MG63 (cell line): ENCODE measurements around the gene FYN. TPM values are rescaled to one million over a fixed set of nuclear protein-coding genes. Genes with fewer than 3 reads are reported as not detected.

ENCODE experiments used
- DNase-seq: peaks from one replicate; pipeline ENCODE4 v3.0.0-alpha.2; 2020
- H3K27me3 ChIP-seq: fragments of 250-450 bp; sonication (Bioruptor Pico); 2 replicates; pipeline ENCODE4 v1.5.1; 2020; ENCODE audit warnings: mild to moderate bottlenecking, moderate library complexity
- H3K36me3 ChIP-seq: fragments of 250-450 bp; sonication (Bioruptor Pico); 2 replicates; pipeline ENCODE4 v1.5.1; 2020; ENCODE audit warnings: mild to moderate bottlenecking, moderate library complexity
- H3K4me3 ChIP-seq: fragments of 250-450 bp; sonication (Bioruptor Pico); 2 replicates; pipeline ENCODE4 v1.5.1; 2020; ENCODE audit warnings: mild to moderate bottlenecking, moderate library complexity
- H3K9me3 ChIP-seq: fragments of 250-450 bp; sonication (Bioruptor Pico); 2 replicates; pipeline ENCODE4 v1.5.1; 2020; ENCODE audit warnings: mild to moderate bottlenecking, moderate library complexity
- total RNA-seq: library from RNA; depleted of rRNA; stranded (reverse); fragments of >200 nt; shearing (Covaris generic); gene quantifications from 2 replicates; pipeline ENCODE4 v1.2.3, GENCODE V29; 2014; ENCODE audit warnings: low replicate concordance

The FYN gene
- total RNA-seq, 1 experiment from 2014 or later = 48.7 TPM

GRCh38 chr6:111731456-111732195, 141.6 kb downstream of the FYN start:
- no peaks in the 10 kb centered on the region for H3K27me3 ChIP-seq

DNA sequence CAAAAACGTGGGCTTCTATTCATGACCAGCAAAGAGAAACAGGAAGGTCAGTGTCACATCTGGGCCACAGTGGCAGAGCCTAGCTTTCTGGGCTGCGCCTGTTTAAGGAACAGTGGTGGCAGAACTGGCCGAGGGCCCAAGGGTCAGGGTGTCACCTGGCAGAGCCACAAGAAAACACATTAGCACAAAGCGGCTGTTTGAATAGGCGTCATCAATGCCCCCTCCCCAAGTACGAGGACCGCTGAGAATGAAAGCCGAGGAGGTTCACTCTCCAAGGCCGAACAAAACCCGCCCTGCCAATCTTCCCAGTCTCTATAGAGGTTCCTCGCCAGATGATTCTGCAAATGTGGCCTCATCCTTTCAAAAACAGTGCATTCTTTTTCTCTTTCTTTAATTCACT, 142.4 kb downstream of the FYN start:
- no peak for DNase-seq
- Histone ChIP-seq H3K4me3 (no peak overlapping the region), H3K9me3 (no peaks in the 10 kb centered on the region), H3K27me3 (no peaks in the 10 kb centered on the region), H3K36me3 (no peaks in the 10 kb centered on the region)

More at GRCh38 chr6:111731456-111732195, 141.6 kb downstream of the FYN start:
- no peak for DNase-seq
- H3K36me3 ChIP-seq = no peaks in the 10 kb centered on the region
- H3K4me3 ChIP-seq = no peak overlapping the region
- H3K9me3 ChIP-seq = no peaks in the 10 kb centered on the region

DNA sequence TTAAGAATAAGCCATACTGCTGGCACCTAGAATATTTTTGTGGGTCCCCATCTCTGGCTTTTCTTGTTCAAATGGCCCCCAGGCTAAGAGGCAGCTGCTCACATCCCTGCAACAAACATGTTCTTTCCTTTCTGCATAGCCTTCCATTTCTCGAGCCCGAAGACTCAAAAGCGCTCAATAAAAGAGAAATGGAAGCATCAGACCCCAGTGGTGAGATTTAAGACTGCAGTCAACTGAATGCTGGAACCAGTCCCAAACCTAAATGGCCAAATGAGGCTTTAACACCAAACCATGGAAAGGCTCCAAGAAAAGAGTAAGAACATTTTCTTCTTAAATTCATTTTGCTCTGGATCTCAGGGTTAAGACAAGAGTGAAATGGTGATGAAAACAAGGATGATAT, 145.4 kb downstream of the FYN start:
- Histone ChIP-seq H3K9me3 (no peaks in the 10 kb centered on the region), H3K36me3 (no peaks in the 10 kb centered on the region), H3K4me3 (no peak overlapping the region), H3K27me3 (no peaks in the 10 kb centered on the region)
- no peak for DNase-seq

- H3K36me3 ChIP-seq = no peaks in the 10 kb centered on the region
- no peak overlapping the region for H3K4me3 ChIP-seq
- H3K27me3 ChIP-seq = no peaks in the 10 kb centered on the region
- DNase-seq = peak; percentile 66
- no peaks in the 10 kb centered on the region for H3K9me3 ChIP-seq
Observed at GRCh38 chr6:111727041-111727440, 146.2 kb downstream of the FYN start.

DNA sequence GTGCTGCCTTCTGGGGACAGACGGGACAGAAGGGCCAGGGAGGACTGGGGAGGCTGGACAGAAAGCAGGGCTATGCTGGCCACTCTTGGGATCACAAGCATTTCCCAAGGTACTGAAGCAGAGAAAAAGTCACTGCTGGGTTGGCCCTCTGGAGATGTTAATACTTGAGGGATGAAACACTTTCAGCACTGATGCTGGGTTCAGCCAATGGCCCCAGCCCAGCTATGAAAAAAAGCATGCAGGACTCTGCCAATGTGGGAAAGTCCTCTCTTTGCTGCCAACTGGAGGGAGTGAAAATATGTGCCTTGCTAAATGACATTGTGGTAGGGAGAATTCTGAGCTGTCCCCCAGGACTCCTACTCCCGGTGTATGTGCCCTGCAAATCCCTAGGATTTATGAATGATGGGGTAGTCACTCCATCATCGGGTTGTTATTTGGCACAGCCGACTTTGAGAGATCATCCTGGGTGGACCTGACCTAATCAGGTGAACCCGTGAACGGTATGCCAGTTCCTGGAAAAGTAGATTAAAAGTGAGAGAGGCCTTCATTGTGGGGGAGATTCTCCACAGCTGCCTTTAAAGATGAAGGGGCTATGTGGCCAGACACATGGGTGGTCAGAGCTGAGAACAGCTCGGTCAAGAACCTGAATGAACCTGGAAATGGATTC, 147.7 kb downstream of the FYN start:
- no peaks in the 10 kb centered on the region for H3K36me3 ChIP-seq
- no peaks in the 10 kb centered on the region for H3K9me3 ChIP-seq
- H3K4me3 ChIP-seq = no peak overlapping the region
- peak; percentile 82 for DNase-seq
- H3K27me3 ChIP-seq = no peaks in the 10 kb centered on the region

GRCh38 chr6:111724505-111724904, 148.7 kb downstream of the FYN start:
- no peaks in the 10 kb centered on the region for H3K36me3 ChIP-seq
- no peaks in the 10 kb centered on the region for H3K27me3 ChIP-seq
- DNase-seq = no peak
- no peaks in the 10 kb centered on the region for H3K9me3 ChIP-seq
- no peak overlapping the region for H3K4me3 ChIP-seq

GRCh38 chr6:111724039-111724438, 149.2 kb downstream of the FYN start:
- Histone ChIP-seq H3K4me3 (no peak overlapping the region), H3K27me3 (no peaks in the 10 kb centered on the region), H3K9me3 (no peaks in the 10 kb centered on the region), H3K36me3 (no peaks in the 10 kb centered on the region)
- no peak for DNase-seq

DNA sequence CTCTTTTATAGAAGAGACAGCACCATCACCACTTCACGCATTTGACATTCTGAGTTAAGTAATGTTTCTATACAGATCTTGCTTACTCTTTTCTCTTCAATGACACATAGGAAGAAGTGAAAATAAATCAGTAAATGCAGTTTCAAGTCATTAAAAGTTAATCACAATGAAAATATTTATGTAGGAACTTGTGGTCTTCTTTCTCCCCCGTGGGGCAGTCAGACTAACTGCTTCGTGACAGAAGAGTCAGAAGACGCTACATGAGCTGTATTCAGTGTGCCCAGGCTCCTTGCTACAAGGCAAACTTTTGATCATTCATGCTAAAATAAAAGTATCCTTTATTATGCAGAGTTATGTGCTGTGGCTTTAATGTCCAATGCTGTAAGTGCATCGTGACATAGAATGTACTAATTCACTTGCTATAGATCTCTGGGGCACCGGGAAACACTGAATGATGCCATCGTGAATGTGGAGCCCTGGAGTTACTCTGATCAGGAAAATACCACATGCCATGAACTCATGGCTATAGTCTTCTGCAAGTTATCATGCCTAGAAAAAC, 149.8 kb downstream of the FYN start:
- Histone ChIP-seq H3K27me3 (no peaks in the 10 kb centered on the region), H3K9me3 (no peaks in the 10 kb centered on the region), H3K36me3 (no peaks in the 10 kb centered on the region), H3K4me3 (no peak overlapping the region)
- no peak for DNase-seq

- H3K4me3 ChIP-seq = no peak overlapping the region
- DNase-seq = no peak
- H3K9me3 ChIP-seq = no peaks in the 10 kb centered on the region
Observed at GRCh38 chr6:111722179-111722731, 151.0 kb downstream of the FYN start.

GRCh38 chr6:111721753-111722154, 151.5 kb downstream of the FYN start:
- Histone ChIP-seq H3K4me3 (no peak overlapping the region), H3K27me3 (no peaks in the 10 kb centered on the region), H3K36me3 (no peaks in the 10 kb centered on the region), H3K9me3 (no peaks in the 10 kb centered on the region)
- peak; percentile 32 for DNase-seq

More at GRCh38 chr6:111722179-111722731, 151.0 kb downstream of the FYN start:
- Histone ChIP-seq H3K36me3 (no peaks in the 10 kb centered on the region), H3K27me3 (no peaks in the 10 kb centered on the region)

DNA sequence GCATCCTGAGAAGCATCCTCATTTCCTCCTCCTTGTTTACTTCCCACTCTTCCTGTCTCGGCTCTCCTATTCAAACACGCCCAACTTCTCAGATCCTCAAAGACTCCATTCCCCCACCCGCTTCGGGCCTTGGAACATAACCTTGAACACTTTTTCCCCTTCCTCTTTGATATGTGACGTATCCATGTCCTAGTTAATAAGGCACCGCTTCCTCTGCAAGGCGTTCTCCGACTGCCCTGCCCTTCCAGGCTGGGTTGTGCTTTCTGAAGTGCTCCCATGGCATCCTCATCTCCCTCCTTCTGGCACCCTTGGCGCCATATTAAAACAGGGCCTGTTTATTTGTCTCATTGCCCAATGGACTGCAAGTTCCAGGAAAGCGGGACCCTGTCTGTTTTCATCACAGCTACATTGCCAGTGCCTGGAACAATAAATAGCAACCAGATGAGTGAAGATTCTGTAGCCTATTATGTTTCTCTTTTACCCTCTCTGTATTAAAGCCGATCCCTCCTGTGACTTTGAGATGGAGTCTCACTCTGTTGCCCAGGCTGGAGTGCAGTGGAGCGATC, 152.2 kb downstream of the FYN start:
- no peaks in the 10 kb centered on the region for H3K36me3 ChIP-seq
- no peak for DNase-seq

DNA sequence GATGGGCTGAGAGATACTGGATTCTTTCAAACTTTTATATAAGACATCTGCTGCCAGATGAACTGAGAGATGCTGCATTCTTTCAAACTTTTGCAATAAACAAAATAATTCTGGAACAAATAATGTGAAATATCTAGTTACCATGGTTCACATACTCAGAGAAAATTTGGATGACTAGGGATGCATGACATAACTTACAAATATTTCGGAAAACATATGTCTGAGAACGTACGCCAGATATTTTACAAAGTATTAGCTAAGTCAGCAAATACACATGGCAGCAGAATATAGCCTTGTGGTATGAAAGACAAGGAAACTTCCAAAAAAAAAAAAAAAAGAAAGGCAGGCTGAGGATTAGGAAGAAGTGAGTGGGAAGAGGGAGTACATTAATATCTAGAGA, 154.3 kb downstream of the FYN start:
- Histone ChIP-seq H3K36me3 (no peaks in the 10 kb centered on the region), H3K27me3 (no peaks in the 10 kb centered on the region), H3K9me3 (no peaks in the 10 kb centered on the region), H3K4me3 (no peak overlapping the region)
- no peak for DNase-seq

More for the DNA sequence above, 152.2 kb downstream of the FYN start:
- no peaks in the 10 kb centered on the region for H3K27me3 ChIP-seq
- no peak overlapping the region for H3K4me3 ChIP-seq
- no peaks in the 10 kb centered on the region for H3K9me3 ChIP-seq

DNA sequence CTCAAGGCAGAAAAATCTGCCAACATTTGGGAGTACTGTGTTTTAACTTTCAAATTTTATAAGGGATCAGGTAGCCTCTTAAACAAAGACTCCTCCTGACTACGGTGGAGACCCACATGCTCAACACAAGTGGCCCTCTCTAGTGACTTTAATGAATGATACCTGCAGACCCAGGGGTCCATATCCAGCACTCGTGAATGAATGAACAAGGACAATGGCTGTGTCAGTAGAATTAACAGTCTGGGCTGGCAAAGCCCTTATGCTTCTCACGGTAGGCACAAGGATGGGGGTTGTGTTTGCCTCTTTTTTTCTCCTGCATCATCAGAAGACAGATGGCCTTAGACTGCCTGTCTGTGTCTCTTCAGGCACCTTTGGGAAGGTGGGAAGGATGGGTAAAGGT, 154.9 kb downstream of the FYN start:
- Histone ChIP-seq H3K4me3 (no peak overlapping the region), H3K27me3 (no peaks in the 10 kb centered on the region), H3K36me3 (no peaks in the 10 kb centered on the region), H3K9me3 (no peaks in the 10 kb centered on the region)
- DNase-seq = no peak

DNA sequence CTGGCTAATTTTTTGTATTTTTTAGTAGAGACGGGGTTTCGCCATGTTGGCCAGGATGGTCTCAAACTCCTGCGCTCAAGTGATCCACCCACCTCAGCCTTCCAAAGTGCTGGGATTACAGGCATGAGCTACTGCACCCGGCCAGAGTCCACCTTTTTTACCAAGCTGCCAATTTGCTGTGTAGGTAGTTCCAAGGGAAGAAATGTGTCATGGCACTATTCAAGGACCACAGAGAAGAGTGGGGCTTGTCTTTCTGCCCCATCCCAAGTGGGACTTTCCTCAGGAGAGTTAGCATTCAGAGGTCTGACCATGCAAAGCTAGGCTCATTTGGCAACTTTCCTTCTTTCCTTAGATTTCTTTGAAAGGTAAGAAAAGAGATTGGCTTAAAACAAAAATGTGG, 155.6 kb downstream of the FYN start:
- no peaks in the 10 kb centered on the region for H3K27me3 ChIP-seq
- no peaks in the 10 kb centered on the region for H3K36me3 ChIP-seq
- no peak overlapping the region for H3K4me3 ChIP-seq
- H3K9me3 ChIP-seq = no peaks in the 10 kb centered on the region
- no peak for DNase-seq

- Histone ChIP-seq H3K9me3 (no peaks in the 10 kb centered on the region), H3K4me3 (no peak overlapping the region), H3K36me3 (no peaks in the 10 kb centered on the region), H3K27me3 (no peaks in the 10 kb centered on the region)
- DNase-seq = no peak
Observed at GRCh38 chr6:111716325-111716724, 156.9 kb downstream of the FYN start.

GRCh38 chr6:111715321-111715720, 157.9 kb downstream of the FYN start:
- Histone ChIP-seq H3K4me3 (no peak overlapping the region), H3K36me3 (no peaks in the 10 kb centered on the region), H3K27me3 (no peaks in the 10 kb centered on the region), H3K9me3 (no peaks in the 10 kb centered on the region)
- no peak for DNase-seq
